CD8-positive, alpha-beta memory T cell (primary cell): ENCODE measurements around the gene EGFR. TPM values are rescaled to one million over a fixed set of nuclear protein-coding genes. Genes with fewer than 3 reads are reported as not detected.
A peak's percentile ranks its signal among the peaks of the same experiment; 100 is the strongest.

Experiments
- CTCF ChIA-PET: fragments of 350-600 bp; sonication (Branson Sonifier 250); formaldehyde crosslinking; loops from one replicate; lab custom pipeline; 2021; ENCODE audit warnings: antibody characterized with exemption; lab: Charles Lee
- POLR2A ChIA-PET: fragments of 350-600 bp; sonication (Branson Sonifier 250); formaldehyde crosslinking; loops from one replicate; lab custom pipeline; 2021; ENCODE audit warnings: antibody characterized with exemption; lab: Charles Lee
- DNase-seq, 5 donors: peaks; one replicate each; pipeline versions ENCODE4 v3.0.0 to v3.0.0-alpha.2; 2020 to 2022; ENCODE audit warnings: mixed read lengths in 1 of 5
- H3K27ac ChIP-seq: one replicate; pipeline ENCODE4 v1.7.0; 2013; ENCODE audit warnings: low read depth, mild to moderate bottlenecking, low read length, moderate library complexity
- H3K27me3 ChIP-seq: 2 replicates; pipeline ENCODE4 v1.7.0; 2013; ENCODE audit warnings: low read length, mild to moderate bottlenecking; ENCODE audit not compliant: insufficient read depth, poor library complexity, severe bottlenecking
- H3K36me3 ChIP-seq: 2 replicates; pipeline ENCODE4 v1.7.0; 2013; ENCODE audit warnings: mild to moderate bottlenecking, low read length, moderate library complexity; ENCODE audit not compliant: insufficient read depth
- H3K4me1 ChIP-seq: 2 replicates; pipeline ENCODE4 v1.7.0; 2013; ENCODE audit warnings: mild to moderate bottlenecking, low read length, moderate library complexity; ENCODE audit not compliant: insufficient read depth
- H3K4me3 ChIP-seq: 2 replicates; pipeline ENCODE4 v1.7.0; 2013; ENCODE audit warnings: mild to moderate bottlenecking, low read length
- H3K9me3 ChIP-seq: 2 replicates; pipeline ENCODE4 v1.7.0; 2013; ENCODE audit warnings: mild to moderate bottlenecking, low read length
- H3K27ac Mint-ChIP-seq, 8 donors: one replicate each; pipeline ENCODE4 v1.8.0; 2020 to 2021; ENCODE audit warnings: mixed read lengths in 8 of 8, mild to moderate bottlenecking in 6 of 8, inconsistent platforms in 3 of 8, moderate library complexity in 3 of 8
- H3K27me3 Mint-ChIP-seq, 2 donors: one replicate each; pipeline ENCODE4 v1.8.0; 2020 to 2021; ENCODE audit warnings: mixed read lengths in 2 of 2, mild to moderate bottlenecking in 1 of 2, moderate library complexity in 1 of 2
- H3K36me3 Mint-ChIP-seq, 3 donors: one replicate each; pipeline ENCODE4 v1.8.0; 2020 to 2021; ENCODE audit warnings: mixed read lengths in 3 of 3, inconsistent platforms in 1 of 3, mild to moderate bottlenecking in 1 of 3
- H3K4me1 Mint-ChIP-seq, 3 donors: one replicate each; pipeline ENCODE4 v1.8.0; 2020 to 2021; ENCODE audit warnings: mixed read lengths in 3 of 3, inconsistent platforms in 1 of 3, mild to moderate bottlenecking in 1 of 3
- H3K4me3 Mint-ChIP-seq, 7 donors: one replicate each; pipeline ENCODE4 v1.8.0; 2020 to 2021; ENCODE audit warnings: mixed read lengths in 7 of 7, mild to moderate bottlenecking in 6 of 7, moderate library complexity in 4 of 7, inconsistent platforms in 2 of 7
- H3K9me3 Mint-ChIP-seq, 5 donors: one replicate each; pipeline ENCODE4 v1.8.0; 2020 to 2022; ENCODE audit warnings: mixed read lengths in 5 of 5, mild to moderate bottlenecking in 3 of 5, moderate library complexity in 2 of 5, inconsistent platforms in 1 of 5
- polyA plus RNA-seq: library from polyadenylated mRNA; unstranded; fragments of 300-500 nt; fragmentation: Illumina TruSeq; gene quantifications from one replicate; pipeline ENCODE4 v1.2.3, GENCODE V29; 2021
- total RNA-seq, 2 experiments: library from RNA; stranded (reverse); gene quantifications; one replicate each; pipeline ENCODE4 v1.2.3, GENCODE V29; 2021

Gene EGFR
- total and polyA plus RNA-seq, 3 experiments from 2014 or later = not detected

DNA sequence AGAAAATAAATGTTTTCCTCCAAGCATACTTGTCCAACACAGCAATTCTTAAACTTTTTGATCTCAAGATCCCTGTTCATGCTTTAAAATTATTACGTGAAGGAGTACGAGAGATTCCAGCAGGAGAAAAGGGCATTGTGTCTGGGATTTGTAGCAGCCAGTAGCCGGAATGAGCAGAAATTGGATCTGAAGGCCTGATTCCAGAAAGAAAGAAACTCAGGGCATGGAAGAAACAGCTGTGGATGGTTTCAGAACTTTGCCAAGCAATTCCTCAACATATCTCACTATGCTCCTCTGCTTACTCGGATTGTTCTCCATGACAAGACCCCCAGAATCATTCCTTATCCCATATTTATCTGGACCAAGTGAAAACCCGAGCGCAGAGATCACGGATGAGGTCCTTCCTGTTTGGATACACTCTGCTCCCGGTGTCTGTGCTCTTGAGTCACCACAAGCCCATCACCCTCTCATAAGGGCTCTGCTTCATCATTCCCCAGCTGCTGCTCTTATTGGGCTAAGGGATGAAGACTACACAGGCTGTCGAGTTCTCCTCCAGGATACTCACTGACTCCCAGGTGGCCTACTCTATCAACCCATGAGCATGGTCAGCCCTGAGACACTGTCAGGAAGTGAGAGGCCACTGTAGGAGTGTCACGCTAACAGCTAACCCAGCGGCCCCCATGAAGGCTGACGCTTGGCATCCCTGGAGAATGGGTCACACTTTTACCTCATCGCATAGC lies 225.4 kb downstream of the EGFR start:
- peaks cover 17 to 25% of the 10 kb centered on the region in 2 donors for H3K27me3 Mint-ChIP-seq
- H3K9me3 ChIP-seq = no peaks in the 10 kb centered on the region
- POLR2A ChIA-PET = no interaction called here
- H3K36me3 Mint-ChIP-seq = no peaks in the 10 kb centered on the region
- H3K27me3 ChIP-seq = no peaks in the 10 kb centered on the region
- CTCF ChIA-PET = no interaction called here
- no peaks in the 10 kb centered on the region for H3K9me3 Mint-ChIP-seq
- H3K27ac ChIP-seq = no peak overlapping the region
- H3K27ac Mint-ChIP-seq = no peak overlapping the region
- no peak overlapping the region for H3K4me3 ChIP-seq
- DNase-seq = no peak
- no peak overlapping the region for H3K4me3 Mint-ChIP-seq
- H3K36me3 ChIP-seq = no peaks in the 10 kb centered on the region
- H3K4me1 Mint-ChIP-seq = peaks cover 0 to 8% (median 0%) of the 10 kb centered on the region in 3 donors
- H3K4me1 ChIP-seq = no peaks in the 10 kb centered on the region

DNA sequence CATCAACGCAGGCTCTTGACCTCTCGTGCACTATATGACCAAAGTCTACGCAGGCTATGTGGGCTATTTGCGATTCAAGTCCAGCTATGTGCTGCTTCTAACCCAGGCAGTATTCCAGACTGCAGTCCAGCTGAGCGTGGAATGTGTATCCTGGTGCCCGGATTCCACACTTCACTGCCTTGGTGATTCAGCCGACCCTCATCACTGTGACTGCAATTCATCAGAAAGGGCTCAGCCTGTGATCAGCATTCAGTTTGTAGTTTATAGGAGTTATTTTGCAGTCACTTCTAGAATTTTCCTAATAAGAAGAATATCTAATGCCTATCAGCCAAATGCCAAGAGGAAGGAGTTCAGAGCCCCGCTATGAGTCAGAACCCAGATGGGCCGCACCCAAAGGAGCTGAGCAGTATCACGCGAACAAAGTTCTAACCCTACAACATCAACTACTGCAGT lies 226.5 kb downstream of the EGFR start:
- DNase-seq = no peak
- Histone ChIP-seq H3K9me3 (no peaks in the 10 kb centered on the region), H3K4me3 (no peak overlapping the region), H3K36me3 (no peaks in the 10 kb centered on the region), H3K27me3 (no peaks in the 10 kb centered on the region), H3K4me1 (no peaks in the 10 kb centered on the region), H3K27ac (no peak overlapping the region)
- ChIA-PET CTCF (interaction anchor here (0.7 to 3.0 kb wide), 2 partner anchors 10 to 16 kb away, joined by 4 to 9 read pairs; no protein-coding TSS in a partner anchor), POLR2A (no interaction called here)
- no peaks in the 10 kb centered on the region for H3K9me3 Mint-ChIP-seq
- no peak overlapping the region for H3K4me3 Mint-ChIP-seq
- peaks cover 0 to 6% (median 0%) of the 10 kb centered on the region in 3 donors for H3K4me1 Mint-ChIP-seq
- H3K36me3 Mint-ChIP-seq = no peaks in the 10 kb centered on the region
- H3K27me3 Mint-ChIP-seq = peaks cover 14 to 26% of the 10 kb centered on the region in 2 donors
- H3K27ac Mint-ChIP-seq = peak overlapping the region in 1 of 8 donors; percentile 24

DNA sequence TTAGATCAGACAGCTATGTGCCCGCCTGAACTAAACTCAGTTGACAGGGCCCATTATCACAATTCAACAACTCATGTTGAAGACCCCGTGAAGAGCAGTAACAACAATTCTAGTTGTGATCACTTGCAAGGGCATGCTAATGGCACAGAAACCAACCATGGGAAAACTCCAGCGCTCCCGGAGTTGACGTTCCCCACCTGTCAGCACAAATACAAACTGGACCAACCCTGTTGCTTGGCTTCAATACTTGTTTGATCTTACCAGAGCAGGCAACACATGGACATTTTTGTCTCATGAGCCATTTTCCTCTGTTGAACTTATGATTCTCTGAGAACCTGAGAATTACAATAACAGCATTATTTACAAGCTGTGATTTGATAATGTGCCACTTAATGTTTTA lies 227.4 kb downstream of the EGFR start:
- Mint-ChIP-seq H3K27me3 (peaks cover 15 to 33% of the 10 kb centered on the region in 2 donors), H3K9me3 (no peaks in the 10 kb centered on the region), H3K4me1 (no peaks in the 10 kb centered on the region), H3K36me3 (no peaks in the 10 kb centered on the region), H3K4me3 (no peak overlapping the region), H3K27ac (no peak overlapping the region)
- no peaks in the 10 kb centered on the region for H3K36me3 ChIP-seq
- H3K4me3 ChIP-seq = no peak overlapping the region
- H3K27ac ChIP-seq = no peak overlapping the region
- DNase-seq = no peak
- no peaks in the 10 kb centered on the region for H3K9me3 ChIP-seq
- POLR2A ChIA-PET = no interaction called here
- CTCF ChIA-PET = interaction anchor here (3.0 kb wide), 1 partner anchor 9 kb away, joined by 9 read pairs; no protein-coding TSS in a partner anchor
- H3K4me1 ChIP-seq = no peaks in the 10 kb centered on the region
- no peaks in the 10 kb centered on the region for H3K27me3 ChIP-seq

DNA sequence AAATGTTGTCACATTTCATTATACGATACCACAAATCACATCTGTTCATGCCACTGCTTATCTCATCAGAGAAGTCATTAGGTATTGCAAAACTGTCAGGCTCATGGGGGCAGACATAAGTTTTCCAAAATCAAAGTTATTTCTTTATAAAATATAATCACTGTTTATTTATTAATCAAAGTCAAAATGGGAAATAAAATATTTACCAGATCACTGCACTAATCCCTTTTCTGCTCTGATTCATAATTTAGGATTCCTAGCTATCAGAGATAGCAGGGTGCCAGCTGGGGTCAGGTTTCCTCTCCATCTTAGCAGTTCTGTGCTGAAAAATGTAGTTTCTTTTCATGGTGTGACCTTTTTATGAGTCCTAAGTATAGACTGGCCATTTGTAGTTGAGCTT lies 228.6 kb downstream of the EGFR start:
- no peaks in the 10 kb centered on the region for H3K4me1 Mint-ChIP-seq
- H3K4me3 Mint-ChIP-seq = no peak overlapping the region
- Histone ChIP-seq H3K36me3 (no peaks in the 10 kb centered on the region), H3K9me3 (no peaks in the 10 kb centered on the region), H3K4me3 (no peak overlapping the region), H3K4me1 (no peaks in the 10 kb centered on the region), H3K27ac (no peak overlapping the region), H3K27me3 (no peaks in the 10 kb centered on the region)
- H3K27ac Mint-ChIP-seq = peak overlapping the region in 1 of 8 donors; percentile 8
- H3K27me3 Mint-ChIP-seq = peaks cover 21 to 44% of the 10 kb centered on the region in 2 donors
- H3K36me3 Mint-ChIP-seq = no peaks in the 10 kb centered on the region
- H3K9me3 Mint-ChIP-seq = no peaks in the 10 kb centered on the region
- ChIA-PET POLR2A (no interaction called here), CTCF (interaction anchor here (3.0 kb wide), 1 partner anchor 8 kb away, joined by 9 read pairs; no protein-coding TSS in a partner anchor)
- no peak for DNase-seq

DNA sequence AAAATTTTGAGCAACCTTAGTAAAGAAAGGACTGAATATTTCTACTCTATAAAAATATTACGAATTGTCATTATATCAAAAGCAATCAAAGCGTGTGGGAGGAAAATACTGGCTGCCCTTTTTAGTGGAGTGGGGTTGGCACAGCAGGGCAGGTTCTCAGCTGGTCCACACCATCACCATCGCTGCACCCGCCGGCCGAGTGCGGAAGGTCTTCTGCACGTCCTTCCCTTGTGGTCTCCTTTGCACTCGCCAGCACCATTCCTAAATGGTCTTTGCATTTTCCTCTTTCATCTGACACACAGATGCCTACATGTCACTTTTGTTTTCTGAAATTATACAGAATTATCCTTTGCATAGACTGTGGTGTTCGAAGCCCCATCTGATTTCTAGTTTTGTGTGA lies 229.7 kb downstream of the EGFR start:
- Mint-ChIP-seq H3K4me3 (no peak overlapping the region), H3K9me3 (no peaks in the 10 kb centered on the region), H3K36me3 (no peaks in the 10 kb centered on the region), H3K27ac (no peak overlapping the region), H3K4me1 (peaks cover 0 to 1% (median 0%) of the 10 kb centered on the region in 3 donors), H3K27me3 (peaks cover 24 to 55% of the 10 kb centered on the region in 2 donors)
- Histone ChIP-seq H3K9me3 (no peaks in the 10 kb centered on the region), H3K36me3 (no peaks in the 10 kb centered on the region), H3K4me1 (no peaks in the 10 kb centered on the region), H3K4me3 (no peak overlapping the region), H3K27ac (no peak overlapping the region), H3K27me3 (peaks cover 10% of the 10 kb centered on the region)
- ChIA-PET POLR2A (interaction anchor here (0.7 kb wide), 1 partner anchor 28 kb away, joined by 3 read pairs; no protein-coding TSS in a partner anchor), CTCF (no interaction called here)
- no peak for DNase-seq

DNA sequence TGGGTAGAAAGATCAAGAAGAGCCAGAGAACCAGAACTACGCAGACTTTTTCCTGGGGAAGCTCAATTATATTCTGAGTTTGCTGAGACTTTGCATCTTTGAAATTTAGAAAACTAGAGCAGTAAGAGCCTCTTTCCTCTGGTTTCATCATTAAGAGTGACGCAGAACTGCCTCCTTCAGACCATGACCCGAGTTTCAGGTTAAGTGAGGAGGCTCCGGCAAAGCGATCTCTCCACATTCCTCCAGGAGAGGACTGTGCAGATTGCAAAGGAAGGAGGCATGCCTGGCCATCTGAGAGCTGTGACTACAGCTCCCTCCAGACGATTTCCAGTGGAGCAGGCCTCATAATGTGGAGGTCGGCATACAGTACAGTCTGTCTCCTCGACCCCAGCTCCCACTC lies 230.5 kb downstream of the EGFR start:
- Histone ChIP-seq H3K4me3 (no peak overlapping the region), H3K4me1 (no peaks in the 10 kb centered on the region), H3K9me3 (no peaks in the 10 kb centered on the region), H3K36me3 (no peaks in the 10 kb centered on the region), H3K27ac (no peak overlapping the region), H3K27me3 (peaks cover 18% of the 10 kb centered on the region)
- peaks cover 32 to 58% of the 10 kb centered on the region in 2 donors for H3K27me3 Mint-ChIP-seq
- ChIA-PET CTCF (no interaction called here), POLR2A (interaction anchor here (0.7 kb wide), 1 partner anchor 28 kb away, joined by 3 read pairs; no protein-coding TSS in a partner anchor)
- no peak for DNase-seq
- H3K4me3 Mint-ChIP-seq = no peak overlapping the region
- no peak overlapping the region for H3K27ac Mint-ChIP-seq
- H3K9me3 Mint-ChIP-seq = no peaks in the 10 kb centered on the region
- H3K4me1 Mint-ChIP-seq = peaks cover 0 to 8% (median 0%) of the 10 kb centered on the region in 3 donors
- no peaks in the 10 kb centered on the region for H3K36me3 Mint-ChIP-seq

DNA sequence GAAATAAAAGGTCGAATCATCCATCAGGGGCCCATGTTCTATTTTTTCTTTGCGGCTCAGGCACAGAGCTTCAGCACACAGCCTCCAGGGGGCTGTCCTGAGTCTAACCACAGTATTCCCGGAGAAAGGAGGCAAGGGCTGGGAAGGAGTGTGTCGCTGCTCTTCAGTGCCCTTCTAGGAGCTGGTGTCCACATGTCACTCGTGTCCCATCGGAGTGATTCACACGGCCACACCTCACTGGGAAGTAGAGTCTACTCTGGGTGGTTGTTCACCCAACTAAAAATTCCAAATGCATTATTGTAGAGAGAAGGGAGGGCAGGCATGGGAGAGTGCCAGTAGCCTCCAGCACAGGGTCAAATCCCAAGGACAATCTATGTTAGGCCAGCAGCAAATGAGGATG lies 231.5 kb downstream of the EGFR start:
- peaks cover 33 to 61% of the 10 kb centered on the region in 2 donors for H3K27me3 Mint-ChIP-seq
- CTCF ChIA-PET = no interaction called here
- no peak overlapping the region for H3K27ac Mint-ChIP-seq

DNA sequence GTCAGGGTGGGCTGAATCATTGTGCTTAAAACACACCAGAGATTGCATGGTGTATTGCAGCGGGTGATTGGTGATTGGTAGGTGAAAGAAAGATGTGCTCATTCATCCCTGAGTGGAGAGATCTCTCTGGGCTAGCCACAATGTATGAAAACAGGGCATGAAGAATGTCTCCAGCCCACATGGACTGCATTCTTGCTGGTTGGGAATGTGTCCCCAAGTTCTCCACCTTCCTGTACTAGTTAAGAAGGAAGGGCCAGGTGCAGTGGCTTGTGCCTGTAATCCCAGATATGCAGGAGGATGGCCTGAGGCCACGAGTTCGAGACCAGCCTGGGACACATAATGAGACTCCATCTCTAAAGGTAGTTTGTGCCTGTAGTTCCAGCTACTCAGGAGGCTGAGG lies 232.5 kb downstream of the EGFR start:
- H3K27ac Mint-ChIP-seq = no peak overlapping the region
- Histone ChIP-seq H3K4me3 (no peak overlapping the region), H3K27ac (no peak overlapping the region), H3K9me3 (no peaks in the 10 kb centered on the region), H3K27me3 (peaks cover 22% of the 10 kb centered on the region), H3K4me1 (peaks cover 3% of the 10 kb centered on the region), H3K36me3 (no peaks in the 10 kb centered on the region)
- DNase-seq = no peak
- peaks cover 36 to 65% of the 10 kb centered on the region in 2 donors for H3K27me3 Mint-ChIP-seq
- no peak overlapping the region for H3K4me3 Mint-ChIP-seq
- ChIA-PET POLR2A (no interaction called here), CTCF (no interaction called here)
- no peaks in the 10 kb centered on the region for H3K9me3 Mint-ChIP-seq
- H3K4me1 Mint-ChIP-seq = peaks cover 11 to 23% (median 12%) of the 10 kb centered on the region in 3 donors
- H3K36me3 Mint-ChIP-seq = no peaks in the 10 kb centered on the region

More for the DNA sequence above, 231.5 kb downstream of the EGFR start:
- no peaks in the 10 kb centered on the region for H3K36me3 ChIP-seq
- no peak overlapping the region for H3K4me3 Mint-ChIP-seq
- peaks cover 2 to 13% (median 4%) of the 10 kb centered on the region in 3 donors for H3K4me1 Mint-ChIP-seq
- H3K9me3 Mint-ChIP-seq = no peaks in the 10 kb centered on the region
- peaks cover 2% of the 10 kb centered on the region for H3K4me1 ChIP-seq
- POLR2A ChIA-PET = no interaction called here
- no peak overlapping the region for H3K27ac ChIP-seq
- DNase-seq = no peak
- H3K27me3 ChIP-seq = peaks cover 22% of the 10 kb centered on the region
- H3K9me3 ChIP-seq = no peaks in the 10 kb centered on the region
- no peaks in the 10 kb centered on the region for H3K36me3 Mint-ChIP-seq
- no peak overlapping the region for H3K4me3 ChIP-seq
